IMR-90 (cell line): Measurements from ENCODE around the gene CD46. TPM values are rescaled to one million over a fixed set of nuclear protein-coding genes. Genes with fewer than 3 reads are reported as not detected.

Source experiments
- ATAC-seq: fragments of 200-7000 bp; cut with Tn5 transposase; 2 replicates; pipeline ENCODE4 v1.9.1; 2020; ENCODE audit warnings: low read depth, mild to moderate bottlenecking, moderate library complexity
- BruUV-seq: library from RNA; stranded (reverse); fragments of 400-500 nt; replicated peaks from 2 replicates; lab custom pipeline; 2021; lab: Mats Ljungman, UMichigan
- CTCF ChIA-PET: fragments of 300-600 bp; formaldehyde crosslinking; extraction: SDS; loops from one replicate; lab custom pipeline; 2021; ENCODE audit warnings: antibody characterized with exemption; lab: Yijun Ruan, JAX
- POLR2A ChIA-PET: fragments of 300-600 bp; sonication (Branson Sonifier 250); formaldehyde crosslinking; loops from one replicate; lab custom pipeline; 2022; ENCODE audit warnings: antibody characterized with exemption; ENCODE audit not compliant: unreplicated experiment; lab: Charles Lee
- DNase-seq: peaks from one replicate; pipeline ENCODE4 v3.0.0; 2013
- H2AFZ ChIP-seq: replicated peaks from 2 replicates; pipeline ENCODE3; 2013; ENCODE audit warnings: low read length, mild to moderate bottlenecking; ENCODE audit not compliant: poor library complexity
- H2AK5ac ChIP-seq: 2 replicates; pipeline ENCODE4 v1.6.1; 2013; ENCODE audit warnings: low read depth, low read length, inconsistent platforms
- H2AK9ac ChIP-seq: replicated peaks from 2 replicates; pipeline ENCODE3; 2013; ENCODE audit warnings: mild to moderate bottlenecking, low read depth, low read length, moderate library complexity; ENCODE audit not compliant: poor library complexity
- H2BK120ac ChIP-seq: 2 replicates; pipeline ENCODE4 v1.6.1; 2013; ENCODE audit warnings: low read depth, low read length, inconsistent platforms
- H2BK15ac ChIP-seq: 3 replicates; pipeline ENCODE4 v1.6.1; 2013; ENCODE audit warnings: low read depth, low read length, inconsistent platforms
- H2BK20ac ChIP-seq: 2 replicates; pipeline ENCODE4 v1.6.1; 2013; ENCODE audit warnings: low read depth, mild to moderate bottlenecking, inconsistent platforms, low read length, moderate library complexity
- H2BK5ac ChIP-seq: 2 replicates; pipeline ENCODE4 v1.6.1; 2013; ENCODE audit warnings: mild to moderate bottlenecking, low read depth, low read length, inconsistent platforms; ENCODE audit not compliant: poor library complexity, severe bottlenecking
- H3K14ac ChIP-seq: replicated peaks from 2 replicates; pipeline ENCODE4 v1.6.1; 2013; ENCODE audit warnings: low read depth, low read length, inconsistent platforms
- H3K18ac ChIP-seq: 2 replicates; pipeline ENCODE4 v1.6.1; 2013; ENCODE audit warnings: low read depth, low read length, control low read depth
- H3K23ac ChIP-seq: 2 replicates; pipeline ENCODE4 v1.6.1; 2013; ENCODE audit warnings: low read depth, low read length, inconsistent platforms
- H3K27ac ChIP-seq: 2 replicates; pipeline ENCODE4 v1.5.1; 2013; ENCODE audit warnings: mild to moderate bottlenecking, control low read depth, low read length; ENCODE audit not compliant: insufficient read depth
- H3K27me3 ChIP-seq: 2 replicates; pipeline ENCODE4 v1.6.1; 2013; ENCODE audit warnings: low read length; ENCODE audit not compliant: control insufficient read depth, insufficient read depth
- H3K36me3 ChIP-seq: 2 replicates; pipeline ENCODE4 v1.6.1; 2013; ENCODE audit warnings: low read length, mixed read lengths; ENCODE audit not compliant: control insufficient read depth, insufficient read depth
- H3K4ac ChIP-seq: 2 replicates; pipeline ENCODE4 v1.6.1; 2013; ENCODE audit warnings: low read depth, low read length, inconsistent platforms
- H3K4me1 ChIP-seq: 2 replicates; pipeline ENCODE4 v1.6.1; 2013; ENCODE audit warnings: low read length, mixed read lengths; ENCODE audit not compliant: control insufficient read depth, insufficient read depth
- H3K4me2 ChIP-seq: 2 replicates; pipeline ENCODE4 v1.6.1; 2013; ENCODE audit warnings: low read depth, mild to moderate bottlenecking, control low read depth, low read length, moderate library complexity
- H3K4me3 ChIP-seq: 2 replicates; pipeline ENCODE4 v1.5.1; 2013; ENCODE audit warnings: low read depth, mild to moderate bottlenecking, control low read depth, low read length, moderate library complexity; ENCODE audit not compliant: insufficient read depth
- H3K56ac ChIP-seq: 2 replicates; pipeline ENCODE4 v1.6.1; 2013; ENCODE audit warnings: low read length, inconsistent platforms; ENCODE audit not compliant: insufficient read depth; ENCODE audit errors: extremely low read depth
- H3K79me1 ChIP-seq, 2 experiments: 2 replicates each; pipeline ENCODE4 v1.6.1; 2013; ENCODE audit warnings: low read length in 2 of 2, inconsistent platforms in 1 of 2, low read depth in 1 of 2
- H3K9ac ChIP-seq: 2 replicates; pipeline ENCODE4 v1.6.1; 2013; ENCODE audit warnings: low read depth, low read length, control low read depth
- H3K9me1 ChIP-seq: 2 replicates; pipeline ENCODE4 v1.6.1; 2013; ENCODE audit warnings: low read length, inconsistent platforms; ENCODE audit not compliant: insufficient read depth
- H3K9me3 ChIP-seq: 2 replicates; pipeline ENCODE4 v1.6.1; 2013; ENCODE audit warnings: low read length; ENCODE audit not compliant: control insufficient read depth, insufficient read depth
- H4K20me1 ChIP-seq: 2 replicates; pipeline ENCODE4 v1.6.1; 2013; ENCODE audit warnings: low read length, inconsistent platforms; ENCODE audit not compliant: insufficient read depth
- H4K5ac ChIP-seq: 2 replicates; pipeline ENCODE4 v1.6.1; 2013; ENCODE audit warnings: mild to moderate bottlenecking, low read depth, low read length, control low read depth
- H4K8ac ChIP-seq, 2 experiments: 2 replicates each; pipeline ENCODE4 v1.6.1; 2013; ENCODE audit warnings: low read depth in 2 of 2, low read length in 2 of 2, control low read depth in 1 of 2, inconsistent platforms in 1 of 2
- H4K91ac ChIP-seq: 2 replicates; pipeline ENCODE4 v1.6.1; 2013; ENCODE audit warnings: low read depth, low read length, inconsistent platforms; ENCODE audit not compliant: insufficient read depth
- CEBPB ChIP-seq: IDR thresholded peaks from 2 replicates; pipeline ENCODE4 v1.6.1; 2012; ENCODE audit warnings: low read depth, low read length, improper control_type of control experiment
- CHD1 ChIP-seq: IDR thresholded peaks from 2 replicates; pipeline ENCODE4 v1.6.1; 2012; ENCODE audit warnings: low read depth, low read length, improper control_type of control experiment
- CTCF ChIP-seq: conservative IDR thresholded peaks from 2 replicates; pipeline ENCODE4 v1.5.1; 2012; ENCODE audit warnings: mild to moderate bottlenecking, low read depth, low read length, improper control_type of control experiment
- ELK1 ChIP-seq: fragments of 150-350 bp; IDR thresholded peaks from 2 replicates; pipeline ENCODE4 v1.6.1; 2016; ENCODE audit warnings: low read depth, mild to moderate bottlenecking, low read length, moderate library complexity, borderline replicate concordance
- FOS ChIP-seq: fragments of 150-350 bp; IDR thresholded peaks from 2 replicates; pipeline ENCODE4 v1.6.1; 2016; ENCODE audit warnings: low read depth, low read length
- MAFK ChIP-seq: IDR thresholded peaks from 2 replicates; pipeline ENCODE4 v1.6.1; 2012; ENCODE audit warnings: low read depth, low read length, improper control_type of control experiment
- MAZ ChIP-seq: IDR thresholded peaks from 2 replicates; pipeline ENCODE4 v1.6.1; 2012; ENCODE audit warnings: low read depth, mild to moderate bottlenecking, low read length, improper control_type of control experiment, moderate library complexity, borderline replicate concordance
- MXI1 ChIP-seq: IDR thresholded peaks from 2 replicates; pipeline ENCODE4 v1.6.1; 2012; ENCODE audit warnings: low read depth, mild to moderate bottlenecking, low read length, moderate library complexity, borderline replicate concordance
- NFE2L2 ChIP-seq: fragments of 150-350 bp; IDR thresholded peaks from 2 replicates; pipeline ENCODE4 v1.6.1; 2016; ENCODE audit warnings: low read depth, mild to moderate bottlenecking, low read length
- RCOR1 ChIP-seq: IDR thresholded peaks from 2 replicates; pipeline ENCODE4 v1.6.1; 2012; ENCODE audit warnings: mild to moderate bottlenecking, low read length, improper control_type of control experiment; ENCODE audit not compliant: insufficient replicate concordance
- RFX5 ChIP-seq: IDR thresholded peaks from 2 replicates; pipeline ENCODE4 v1.8.0; 2012; ENCODE audit warnings: low read depth, mild to moderate bottlenecking, low read length, moderate library complexity
- USF2 ChIP-seq: fragments of 150-350 bp; IDR thresholded peaks from 2 replicates; pipeline ENCODE4 v1.6.1; 2017; ENCODE audit warnings: mild to moderate bottlenecking, antibody characterized with exemption, low read length, low read depth
- WGBS, 2 experiments: methylation state at CpG; one replicate each; pipeline versions ENCODE4 v1.1.5 to v1.1.7; 2013; ENCODE audit warnings: missing lambda C conversion rate in 2 of 2; ENCODE audit not compliant: insufficient read length in 1 of 2; ENCODE audit errors: extremely low coverage in 2 of 2; 5-methylcytosine and 5-hydroxymethylcytosine counted together
- dilution Hi-C: fragments of 300-500 bp; cut with HindIII; formaldehyde crosslinking; loops from one replicate; pipeline ENCODE4 v1.14.3; 2018; ENCODE audit warnings: low sequenced_read_pairs; ENCODE audit not compliant: unreplicated experiment
- in situ Hi-C: fragments of 300-500 bp; cut with MboI; formaldehyde crosslinking; loops from 3 replicates; pipeline ENCODE4 v1.14.3; 2019; ENCODE audit warnings: low sequenced_read_pairs, inconsistent platforms, mixed read lengths
- intact Hi-C: fragments of 100-400 bp; cut with micrococcal nuclease; formaldehyde crosslinking; loops from 2 replicates; pipeline ENCODE4 v1.10.0; 2022
- polyA plus RNA-seq, 3 experiments: library from polyadenylated mRNA; depleted of rRNA; stranded (reverse); fragments of >200 nt; gene quantifications; 2 replicates each; pipeline ENCODE4 v1.2.3, GENCODE V29; 2012; ENCODE audit warnings: low replicate concordance in 1 of 3
- total RNA-seq: library from RNA; depleted of rRNA; stranded (reverse); fragments of >200 nt; gene quantifications from 2 replicates; pipeline ENCODE4 v1.2.3, GENCODE V29; 2012

Gene CD46
- total and polyA plus RNA-seq, 2 of the 4 experiments (the other 2 are of a cell fraction), result 37.1 to 82.0 TPM

DNA sequence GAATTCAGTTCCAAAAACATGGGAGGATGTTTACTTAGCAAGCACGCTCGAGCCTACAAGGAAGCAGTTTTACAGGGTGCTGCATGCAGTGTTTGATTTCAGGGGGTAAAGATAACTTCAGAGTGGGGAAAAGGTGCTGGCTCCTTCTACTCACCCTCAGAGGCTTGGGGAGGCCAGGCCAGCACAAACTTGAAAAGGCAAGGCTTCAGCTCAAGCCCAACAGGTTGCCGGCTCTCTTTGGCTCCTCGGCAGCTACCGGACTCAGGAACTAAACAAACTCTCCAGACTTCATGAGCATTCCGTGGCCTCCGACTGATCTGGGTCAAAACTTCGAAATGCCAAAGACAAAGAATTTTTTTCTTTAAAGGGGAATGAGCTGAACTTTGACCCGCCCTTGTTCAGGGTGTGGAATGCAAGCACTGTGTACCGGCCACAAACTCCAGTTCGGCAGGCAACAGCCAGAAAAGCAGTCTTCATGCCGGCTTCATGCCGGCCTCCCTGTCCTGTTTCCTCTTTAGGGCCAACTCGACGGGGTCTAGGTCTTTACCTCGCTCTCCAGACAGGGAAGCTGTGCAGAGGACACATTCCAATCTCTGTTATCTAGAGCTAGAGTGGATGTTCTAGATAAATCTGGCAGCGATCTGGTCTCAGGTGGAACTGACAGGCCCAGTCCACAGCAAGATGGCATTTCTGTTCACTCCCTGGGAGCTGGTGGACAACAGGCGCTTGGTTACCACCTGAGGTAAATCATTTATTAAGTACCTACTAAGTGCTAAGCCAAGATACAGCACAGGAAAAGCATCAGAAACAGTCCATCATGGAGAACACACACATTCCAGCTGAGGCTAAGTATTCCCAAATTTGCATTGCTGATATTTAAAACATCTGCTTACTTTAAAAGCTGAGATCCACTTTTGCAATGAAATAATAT lies 75.0 kb downstream of the CD46 start:
- H2AFZ ChIP-seq, result peak overlapping the region; percentile 7
- TF ChIP-seq MAZ, result no peak
- TF ChIP-seq FOS, result no peak
- no peak for TF ChIP-seq USF2
- no peak for TF ChIP-seq RCOR1
- TF ChIP-seq CEBPB, result no peak
- TF ChIP-seq ELK1, result no peak
- TF ChIP-seq NFE2L2, result no peak
- no peak for TF ChIP-seq CHD1
- no peak for TF ChIP-seq MXI1
- TF ChIP-seq MAFK, result no peak
- TF ChIP-seq RFX5, result no peak
- no peak for TF ChIP-seq CTCF

More for the DNA sequence above, 75.0 kb downstream of the CD46 start:
- Histone ChIP-seq H3K36me3 (no peaks in the 10 kb centered on the region), H3K4me3 (no peak overlapping the region), H3K9ac (no peak overlapping the region), H3K9me3 (no peaks in the 10 kb centered on the region), H3K27me3 (no peaks in the 10 kb centered on the region), H3K79me1 (peaks cover 0 to 8% of the 10 kb centered on the region in 2 experiments; a peak in 1 of 4 replicates), H2AK9ac (no peak overlapping the region), H3K27ac (peak overlapping the region; percentile 38; the same call in 1 of the 2 replicates), H2BK15ac (no peak overlapping the region), H4K5ac (peak overlapping the region; percentile 76), H2BK120ac (peak overlapping the region; percentile 81), H3K18ac (peak overlapping the region; percentile 68), H3K4me1 (peaks cover 28% of the 10 kb centered on the region), H3K56ac (no peak overlapping the region), H3K14ac (peak overlapping the region; percentile 16; the same call in 1 of the 2 replicates), H4K20me1 (no peaks in the 10 kb centered on the region), H2BK20ac (peak overlapping the region; percentile 23; the same call in 1 of the 2 replicates), H3K4me2 (peak overlapping the region; percentile 77), H4K91ac (peak overlapping the region; percentile 26; the same call in 1 of the 2 replicates), H4K8ac (peak overlapping the region; percentile 33 to 55), H3K4ac (peak overlapping the region; percentile 39), H3K9me1 (peaks cover 4% of the 10 kb centered on the region; the same call in 1 of the 2 replicates), H2BK5ac (peak overlapping the region; percentile 70), H2AK5ac (no peak overlapping the region), H3K23ac (no peak overlapping the region)
- CTCF ChIA-PET, result interaction anchor here (0.6 to 2.0 kb wide), 4 partner anchors 11 to 49 kb away, joined by 3 to 12 read pairs (median 5); no protein-coding TSS in a partner anchor
- no peak for ATAC-seq
- no peak for DNase-seq
- in situ Hi-C loops (loop anchor here (5.0 to 10.0 kb wide), 2 partner anchors 40 to 138 kb away; no protein-coding TSS in a partner anchor), intact Hi-C loops (no loop called here), dilution Hi-C loops (no loop called here)
- POLR2A ChIA-PET, result interaction anchor here (0.6 kb wide), 1 partner anchor 429 kb away, joined by 4 read pairs; no protein-coding TSS in a partner anchor
- WGBS, 2 experiments, result 30% methylated on average over 4 of the region's 18 CpGs; no CpG with 5 or more reads in 1 of the 2 experiments
- BruUV-seq, result no TSS peak
